GM23338 (cell line): ENCODE measurements around the gene STX1A. TPM values are rescaled to one million over a fixed set of nuclear protein-coding genes. Genes with fewer than 3 reads are reported as not detected.

Experiments
- ATAC-seq: fragments of 200-7000 bp; cut with Tn5 transposase; 3 replicates; pipeline ENCODE4 v1.9.1; 2020
- DNase-seq: peaks from one replicate; pipeline ENCODE4 v3.0.0-alpha.2; 2015; ENCODE audit warnings: low spot score
- H2AFZ ChIP-seq: fragments of 200-600 bp; sonication (generic); 2 replicates; pipeline ENCODE4 v1.8.0; 2016; ENCODE audit warnings: antibody characterized with exemption, mild to moderate bottlenecking, moderate library complexity
- H3F3A ChIP-seq: fragments of 200-600 bp; sonication (generic); replicated peaks from 2 replicates; pipeline ENCODE4 v1.8.0; 2017; ENCODE audit warnings: antibody characterized with exemption, mixed run types, low read depth
- H3K27ac ChIP-seq: fragments of 200-600 bp; sonication (generic); 2 replicates; pipeline ENCODE4 v1.6.1; 2016; ENCODE audit warnings: low read depth
- H3K27me3 ChIP-seq: fragments of 200-600 bp; sonication (generic); 2 replicates; pipeline ENCODE4 v1.8.0; 2016; ENCODE audit warnings: mild to moderate bottlenecking, mixed run types, moderate library complexity; ENCODE audit not compliant: insufficient read depth
- H3K36me3 ChIP-seq: fragments of 200-600 bp; sonication (generic); 2 replicates; pipeline ENCODE4 v1.8.0; 2016; ENCODE audit warnings: mild to moderate bottlenecking; ENCODE audit not compliant: insufficient read depth
- H3K4me1 ChIP-seq: fragments of 200-600 bp; sonication (generic); 2 replicates; pipeline ENCODE4 v1.8.0; 2016; ENCODE audit warnings: mild to moderate bottlenecking, moderate library complexity; ENCODE audit not compliant: insufficient read depth
- H3K4me2 ChIP-seq: fragments of 200-600 bp; sonication (generic); 2 replicates; pipeline ENCODE4 v1.7.1; 2017; ENCODE audit warnings: mixed run types
- H3K4me3 ChIP-seq: fragments of 200-600 bp; sonication (generic); 2 replicates; pipeline ENCODE4 v1.6.1; 2016; ENCODE audit warnings: mixed run types
- H3K79me2 ChIP-seq: fragments of 200-600 bp; sonication (generic); replicated peaks from 2 replicates; pipeline ENCODE4 v1.8.0; 2017; ENCODE audit warnings: mild to moderate bottlenecking; ENCODE audit not compliant: insufficient read depth
- H3K9me2 ChIP-seq: fragments of 200-600 bp; sonication (generic); 2 replicates; pipeline ENCODE4 v1.8.0; 2017; ENCODE audit not compliant: insufficient read depth
- H4K20me1 ChIP-seq: fragments of 200-600 bp; sonication (generic); replicated peaks from 2 replicates; pipeline ENCODE4 v1.8.0; 2017; ENCODE audit warnings: mild to moderate bottlenecking; ENCODE audit not compliant: insufficient read depth
- H3K27ac Mint-ChIP-seq: 2 replicates; pipeline ENCODE4 v1.8.0; 2020; ENCODE audit warnings: inconsistent platforms, mild to moderate bottlenecking, moderate library complexity, mixed read lengths
- H3K27me3 Mint-ChIP-seq: 3 replicates; pipeline ENCODE4 v1.8.0; 2022; ENCODE audit warnings: low read depth, mild to moderate bottlenecking, moderate library complexity, mixed read lengths, inconsistent platforms; ENCODE audit not compliant: insufficient read depth, poor library complexity
- H3K36me3 Mint-ChIP-seq: 3 replicates; pipeline ENCODE4 v1.8.0; 2021; ENCODE audit warnings: low read depth, mild to moderate bottlenecking, inconsistent platforms, moderate library complexity, mixed read lengths
- H3K4me1 Mint-ChIP-seq: 3 replicates; pipeline ENCODE4 v1.8.0; 2020; ENCODE audit warnings: mild to moderate bottlenecking, inconsistent platforms, mixed read lengths
- H3K4me3 Mint-ChIP-seq: 3 replicates; pipeline ENCODE4 v1.8.0; 2021; ENCODE audit warnings: moderate library complexity, mild to moderate bottlenecking, inconsistent platforms, mixed read lengths
- H3K9me3 Mint-ChIP-seq: 3 replicates; pipeline ENCODE4 v1.8.0; 2020; ENCODE audit warnings: moderate library complexity, mild to moderate bottlenecking, inconsistent platforms, mixed read lengths
- EZH2 ChIP-seq: fragments of 200-600 bp; sonication (generic); IDR thresholded peaks from one replicate; pipeline ENCODE4 v1.8.0; 2017; ENCODE audit warnings: antibody characterized with exemption, mild to moderate bottlenecking, low read depth; ENCODE audit not compliant: unreplicated experiment
- EZH2phosphoT487 ChIP-seq: fragments of 200-600 bp; sonication (generic); IDR thresholded peaks from one replicate; pipeline ENCODE4 v1.8.1; 2018; ENCODE audit warnings: antibody characterized with exemption; ENCODE audit not compliant: unreplicated experiment
- NANOG ChIP-seq: IDR thresholded peaks from 2 replicates; pipeline ENCODE4 v1.6.1; 2016; ENCODE audit warnings: antibody characterized with exemption, borderline replicate concordance
- POLR2AphosphoS5 ChIP-seq: IDR thresholded peaks from 2 replicates; pipeline ENCODE4 v1.6.1; 2016; ENCODE audit warnings: antibody characterized with exemption, low read depth
- REST ChIP-seq: IDR thresholded peaks from one replicate; pipeline ENCODE4 v1.6.1; 2018; ENCODE audit warnings: antibody characterized with exemption; ENCODE audit not compliant: unreplicated experiment
- STAT1 ChIP-seq: IDR thresholded peaks from one replicate; pipeline ENCODE4 v1.6.1; 2016; ENCODE audit warnings: antibody characterized with exemption; ENCODE audit not compliant: unreplicated experiment
- ZNF114 ChIP-seq: fragments of 250-450 bp; sonication (Bioruptor Pico); IDR thresholded peaks from 2 replicates; pipeline ENCODE4 v1.5.0; 2020; ENCODE audit warnings: mild to moderate bottlenecking, moderate library complexity
- ZNF331 ChIP-seq: fragments of 250-450 bp; sonication (Bioruptor Pico); IDR thresholded peaks from 2 replicates; pipeline ENCODE4 v1.5.0; 2020; ENCODE audit warnings: low read depth, mild to moderate bottlenecking, moderate library complexity
- polyA plus RNA-seq: library from polyadenylated mRNA; unstranded; fragments of >200 nt; fragmentation: Nextera tagmentation; extraction: Ambion mirVana; gene quantifications from 2 replicates; pipeline ENCODE4 v1.2.1, GENCODE V29; 2016
- total RNA-seq: library from RNA; depleted of rRNA; stranded (reverse); fragments of >200 nt; shearing (Covaris generic); gene quantifications from 2 replicates; pipeline ENCODE4 v1.2.3, GENCODE V29; 2014

STX1A gene
- total and polyA plus RNA-seq, 2 experiments from 2014 or later = 9.1 to 19.8 TPM

GRCh38 chr7:73699370-73700068, 19.9 kb downstream of the STX1A start (continued):
- no peak for TF ChIP-seq REST
- TF ChIP-seq EZH2 = no peak
- no peak for TF ChIP-seq ZNF114 (CRISPR knock-in tag)
- no peak for TF ChIP-seq POLR2AphosphoS5
- TF ChIP-seq STAT1 = no peak
- TF ChIP-seq NANOG = no peak
- no peak for TF ChIP-seq ZNF331

- peaks cover 21% of the 10 kb centered on the region for H3K36me3 ChIP-seq
- no peak overlapping the region for H3K4me3 ChIP-seq
- H3K27ac ChIP-seq = no peak overlapping the region
- H3K27me3 ChIP-seq = no peaks in the 10 kb centered on the region
- no peak overlapping the region for H3K4me2 ChIP-seq
- H4K20me1 ChIP-seq = peaks cover 8% of the 10 kb centered on the region
- Mint-ChIP-seq H3K4me3 (no peak overlapping the region), H3K27me3 (peaks cover 20% of the 10 kb centered on the region), H3K9me3 (no peaks in the 10 kb centered on the region; the same call in 2 of the 3 replicates), H3K36me3 (peaks cover 57% of the 10 kb centered on the region), H3K27ac (no peak overlapping the region), H3K4me1 (peaks cover 15% of the 10 kb centered on the region)
- TF ChIP-seq EZH2 (no peak), EZH2phosphoT487 (no peak), NANOG (no peak), REST (no peak)
- H3F3A ChIP-seq = 0 out of 2 replicates have a peak, but pooled peaks cover 6% of the 10 kb centered on the region
- DNase-seq (no peak), ATAC-seq (no peak)
- H3K79me2 ChIP-seq = no peaks in the 10 kb centered on the region
- no peaks in the 10 kb centered on the region for H3K9me2 ChIP-seq
- H3K4me1 ChIP-seq = peaks cover 4% of the 10 kb centered on the region
- H2AFZ ChIP-seq = no peak overlapping the region
These were observed 21.1 kb downstream of the STX1A start for GRCh38 chr7:73698410-73698809.
